HL-60 (cell line): ENCODE results near the gene ZER1.
"Not testable (repeated sequence)": the region's sequence is repeated elsewhere in the genome, so short reads cannot be mapped to it uniquely, and the experiment has no call there.

Source experiments
- DNase-seq, 2 experiments: peaks; one replicate each; pipeline ENCODE4 v3.0.0-alpha.2; 2010 to 2020; ENCODE audit warnings: low read depth in 1 of 2, low spot score in 1 of 2
- H3K27ac ChIP-seq: fragments of 250-450 bp; sonication (Bioruptor Pico); replicated peaks from 2 replicates; pipeline ENCODE4 v1.5.1; 2020; ENCODE audit warnings: mild to moderate bottlenecking, moderate library complexity
- H3K27me3 ChIP-seq: fragments of 250-450 bp; sonication (Bioruptor Pico); 2 replicates; pipeline ENCODE4 v1.5.1; 2021; ENCODE audit warnings: mild to moderate bottlenecking, moderate library complexity; ENCODE audit not compliant: insufficient read depth, poor library complexity, severe bottlenecking
- H3K4me3 ChIP-seq: replicated peaks from 2 replicates; pipeline ENCODE4 v1.5.1; 2011; ENCODE audit warnings: mild to moderate bottlenecking, control low read depth, low read length; ENCODE audit not compliant: insufficient read depth
- GABPA ChIP-seq: IDR thresholded peaks from 2 replicates; pipeline ENCODE4 v1.6.1; 2012; ENCODE audit warnings: low read depth
- POLR2AphosphoS5 ChIP-seq: IDR thresholded peaks from 2 replicates; pipeline ENCODE4 v1.6.1; 2012; ENCODE audit warnings: low read depth
- SPI1 ChIP-seq: IDR thresholded peaks from 2 replicates; pipeline ENCODE4 v1.6.1; 2012; ENCODE audit warnings: low read depth, mild to moderate bottlenecking, borderline replicate concordance
- TF ChIP-seq, protein P1 (sequence below): IDR thresholded peaks from one replicate; pipeline ENCODE4 v1.5.1; 2011; ENCODE audit warnings: low read length, control low read depth, inconsistent platforms; ENCODE audit not compliant: insufficient read depth
- TF ChIP-seq, protein P2 (sequence below): IDR thresholded peaks from 2 replicates; pipeline ENCODE4 v1.6.1; 2012; ENCODE audit warnings: low read depth; ENCODE audit not compliant: insufficient replicate concordance

ZER1 gene

DNA sequence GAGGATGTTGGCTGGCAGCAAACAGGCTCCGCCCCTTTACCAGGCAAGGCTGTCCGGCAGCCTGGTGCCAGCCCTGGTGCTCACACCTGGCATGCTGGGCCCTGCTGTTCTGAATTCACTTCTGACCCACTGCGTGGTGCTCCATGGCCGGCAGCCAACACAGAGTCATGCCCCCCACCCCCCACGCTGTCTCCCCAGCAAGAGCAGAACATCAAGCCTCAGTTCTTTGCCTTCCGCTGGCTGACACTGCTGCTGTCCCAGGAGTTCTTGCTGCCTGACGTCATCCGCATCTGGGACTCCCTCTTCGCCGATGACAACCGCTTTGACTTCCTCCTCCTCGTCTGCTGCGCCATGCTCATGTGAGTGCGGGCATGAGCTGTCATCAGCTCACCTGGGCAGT, 33.9 kb upstream of the ZER1 start:
- Histone ChIP-seq H3K27me3 (no peaks in the 10 kb centered on the region), H3K4me3 (no peak overlapping the region), H3K27ac (no peak overlapping the region)
- DNase-seq, result no peak
- TF ChIP-seq, protein P1, sequence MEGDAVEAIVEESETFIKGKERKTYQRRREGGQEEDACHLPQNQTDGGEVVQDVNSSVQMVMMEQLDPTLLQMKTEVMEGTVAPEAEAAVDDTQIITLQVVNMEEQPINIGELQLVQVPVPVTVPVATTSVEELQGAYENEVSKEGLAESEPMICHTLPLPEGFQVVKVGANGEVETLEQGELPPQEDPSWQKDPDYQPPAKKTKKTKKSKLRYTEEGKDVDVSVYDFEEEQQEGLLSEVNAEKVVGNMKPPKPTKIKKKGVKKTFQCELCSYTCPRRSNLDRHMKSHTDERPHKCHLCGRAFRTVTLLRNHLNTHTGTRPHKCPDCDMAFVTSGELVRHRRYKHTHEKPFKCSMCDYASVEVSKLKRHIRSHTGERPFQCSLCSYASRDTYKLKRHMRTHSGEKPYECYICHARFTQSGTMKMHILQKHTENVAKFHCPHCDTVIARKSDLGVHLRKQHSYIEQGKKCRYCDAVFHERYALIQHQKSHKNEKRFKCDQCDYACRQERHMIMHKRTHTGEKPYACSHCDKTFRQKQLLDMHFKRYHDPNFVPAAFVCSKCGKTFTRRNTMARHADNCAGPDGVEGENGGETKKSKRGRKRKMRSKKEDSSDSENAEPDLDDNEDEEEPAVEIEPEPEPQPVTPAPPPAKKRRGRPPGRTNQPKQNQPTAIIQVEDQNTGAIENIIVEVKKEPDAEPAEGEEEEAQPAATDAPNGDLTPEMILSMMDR, result no peak
- TF ChIP-seq POLR2AphosphoS5 (no peak), GABPA (no peak), SPI1 (no peak)
- TF ChIP-seq, protein P2, sequence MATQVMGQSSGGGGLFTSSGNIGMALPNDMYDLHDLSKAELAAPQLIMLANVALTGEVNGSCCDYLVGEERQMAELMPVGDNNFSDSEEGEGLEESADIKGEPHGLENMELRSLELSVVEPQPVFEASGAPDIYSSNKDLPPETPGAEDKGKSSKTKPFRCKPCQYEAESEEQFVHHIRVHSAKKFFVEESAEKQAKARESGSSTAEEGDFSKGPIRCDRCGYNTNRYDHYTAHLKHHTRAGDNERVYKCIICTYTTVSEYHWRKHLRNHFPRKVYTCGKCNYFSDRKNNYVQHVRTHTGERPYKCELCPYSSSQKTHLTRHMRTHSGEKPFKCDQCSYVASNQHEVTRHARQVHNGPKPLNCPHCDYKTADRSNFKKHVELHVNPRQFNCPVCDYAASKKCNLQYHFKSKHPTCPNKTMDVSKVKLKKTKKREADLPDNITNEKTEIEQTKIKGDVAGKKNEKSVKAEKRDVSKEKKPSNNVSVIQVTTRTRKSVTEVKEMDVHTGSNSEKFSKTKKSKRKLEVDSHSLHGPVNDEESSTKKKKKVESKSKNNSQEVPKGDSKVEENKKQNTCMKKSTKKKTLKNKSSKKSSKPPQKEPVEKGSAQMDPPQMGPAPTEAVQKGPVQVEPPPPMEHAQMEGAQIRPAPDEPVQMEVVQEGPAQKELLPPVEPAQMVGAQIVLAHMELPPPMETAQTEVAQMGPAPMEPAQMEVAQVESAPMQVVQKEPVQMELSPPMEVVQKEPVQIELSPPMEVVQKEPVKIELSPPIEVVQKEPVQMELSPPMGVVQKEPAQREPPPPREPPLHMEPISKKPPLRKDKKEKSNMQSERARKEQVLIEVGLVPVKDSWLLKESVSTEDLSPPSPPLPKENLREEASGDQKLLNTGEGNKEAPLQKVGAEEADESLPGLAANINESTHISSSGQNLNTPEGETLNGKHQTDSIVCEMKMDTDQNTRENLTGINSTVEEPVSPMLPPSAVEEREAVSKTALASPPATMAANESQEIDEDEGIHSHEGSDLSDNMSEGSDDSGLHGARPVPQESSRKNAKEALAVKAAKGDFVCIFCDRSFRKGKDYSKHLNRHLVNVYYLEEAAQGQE, result no peak

DNA sequence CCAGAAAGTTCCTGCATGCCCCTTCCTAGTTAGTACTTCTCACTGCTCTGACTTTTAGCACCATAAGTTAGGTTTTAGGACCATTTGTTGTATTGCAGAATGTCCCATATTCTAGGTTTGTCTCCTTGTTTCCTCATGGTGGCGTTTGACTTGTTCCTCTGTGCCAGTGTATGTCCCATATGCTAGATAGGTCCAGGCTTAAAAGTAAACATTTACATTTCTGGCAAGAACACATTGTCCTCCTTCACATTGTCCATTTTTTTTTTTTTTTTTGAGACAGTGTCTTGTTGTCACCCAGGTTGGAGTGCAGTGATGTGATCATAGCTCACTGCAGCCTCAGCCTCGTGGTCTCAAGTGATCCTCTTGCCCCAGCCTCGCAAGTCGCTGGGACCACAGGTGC, 30.8 kb upstream of the ZER1 start:
- H3K27me3 ChIP-seq, result no peaks in the 10 kb centered on the region
- no peak overlapping the region for H3K27ac ChIP-seq
- DNase-seq, result no peak
- no peak for TF ChIP-seq GABPA
- no peak for TF ChIP-seq POLR2AphosphoS5
- H3K4me3 ChIP-seq, result no peak overlapping the region

DNA sequence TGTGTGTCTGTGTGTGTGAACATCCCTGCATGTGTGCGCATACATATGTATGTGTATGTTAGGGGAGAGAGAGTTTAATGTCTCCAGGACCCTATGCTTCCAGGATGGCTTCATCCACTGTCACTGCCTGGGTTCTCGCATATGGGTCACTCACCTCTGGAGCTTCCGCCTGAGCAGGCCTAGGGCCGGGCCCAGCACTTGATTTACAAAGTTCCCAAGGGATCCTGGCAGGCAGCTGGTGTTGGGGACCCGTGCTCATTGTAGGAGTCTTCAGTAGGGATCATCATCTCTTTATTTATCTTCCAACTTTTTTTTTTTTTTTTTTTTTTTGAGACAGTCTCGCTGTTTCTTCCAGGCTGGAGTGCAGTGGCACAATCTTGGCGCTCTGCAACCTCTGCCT, 28.3 kb upstream of the ZER1 start:
- Histone ChIP-seq H3K27ac (no peak overlapping the region), H3K4me3 (no peak overlapping the region), H3K27me3 (no peaks in the 10 kb centered on the region)
- DNase-seq, result no peak
- TF ChIP-seq POLR2AphosphoS5 (no peak), GABPA (no peak), SPI1 (no peak)
- TF ChIP-seq, protein P2, result no peak
- TF ChIP-seq, protein P1, result no peak

DNA sequence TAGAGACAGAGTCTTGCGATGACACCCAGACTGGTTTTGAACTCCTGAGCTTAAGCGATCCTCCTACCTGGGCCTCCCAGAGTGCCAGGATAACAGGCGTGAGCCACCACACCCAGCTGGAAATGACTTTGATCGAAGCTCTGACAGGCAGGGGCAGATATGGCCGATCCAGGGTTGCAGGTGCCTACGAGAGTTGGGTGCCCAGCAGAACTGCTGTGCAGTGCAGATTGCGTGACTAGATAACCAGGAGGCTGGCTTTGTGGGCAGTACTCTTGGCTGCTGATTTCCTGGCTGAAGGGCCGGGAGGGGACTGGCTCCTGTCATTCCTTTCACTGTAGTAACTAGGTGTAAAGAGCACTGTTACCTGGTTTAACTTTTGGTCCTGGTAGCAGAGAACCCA, 27.2 kb upstream of the ZER1 start:
- DNase-seq, result no peak
- TF ChIP-seq, protein P2, result no peak
- TF ChIP-seq, protein P1, result no peak
- TF ChIP-seq POLR2AphosphoS5 (no peak), GABPA (no peak), SPI1 (no peak)

DNA sequence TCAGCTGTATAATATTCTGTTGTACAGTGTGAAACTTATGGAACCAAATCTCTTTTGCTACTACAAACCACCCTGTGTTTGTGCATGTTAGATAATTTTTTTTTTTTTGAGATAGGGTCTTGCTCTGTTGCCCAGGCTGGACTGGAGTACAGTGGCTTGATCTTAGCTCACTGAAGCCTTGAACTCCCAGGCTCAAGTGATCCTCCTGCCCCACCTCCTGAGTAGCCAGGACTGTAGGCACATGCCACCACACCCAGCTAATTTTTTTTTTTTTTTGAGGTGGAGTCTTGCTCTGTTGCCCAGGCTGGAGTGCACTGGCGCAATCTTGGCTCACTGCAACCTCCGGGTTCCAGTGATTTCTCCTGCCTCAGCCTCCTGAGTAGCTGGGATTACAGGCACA, 23.2 kb upstream of the ZER1 start:
- DNase-seq, H3K27me3 ChIP-seq, H3K4me3 ChIP-seq: not testable (repeated sequence)

More for the DNA sequence above, 27.2 kb upstream of the ZER1 start:
- H3K4me3 ChIP-seq, result no peak overlapping the region
- H3K27ac ChIP-seq, result no peak overlapping the region
- H3K27me3 ChIP-seq, result no peaks in the 10 kb centered on the region

More for the DNA sequence above, 23.2 kb upstream of the ZER1 start:
- not testable (repeated sequence) for H3K27ac ChIP-seq
